GM21619 (cell line): ENCODE measurements around the gene GGCT.

Source experiments
- ATAC-seq: cut with Tn5 transposase; IDR thresholded peaks from one replicate; pipeline ENCODE4 v1.9.1; 2021; ENCODE audit not compliant: unreplicated experiment

Gene GGCT

DNA sequence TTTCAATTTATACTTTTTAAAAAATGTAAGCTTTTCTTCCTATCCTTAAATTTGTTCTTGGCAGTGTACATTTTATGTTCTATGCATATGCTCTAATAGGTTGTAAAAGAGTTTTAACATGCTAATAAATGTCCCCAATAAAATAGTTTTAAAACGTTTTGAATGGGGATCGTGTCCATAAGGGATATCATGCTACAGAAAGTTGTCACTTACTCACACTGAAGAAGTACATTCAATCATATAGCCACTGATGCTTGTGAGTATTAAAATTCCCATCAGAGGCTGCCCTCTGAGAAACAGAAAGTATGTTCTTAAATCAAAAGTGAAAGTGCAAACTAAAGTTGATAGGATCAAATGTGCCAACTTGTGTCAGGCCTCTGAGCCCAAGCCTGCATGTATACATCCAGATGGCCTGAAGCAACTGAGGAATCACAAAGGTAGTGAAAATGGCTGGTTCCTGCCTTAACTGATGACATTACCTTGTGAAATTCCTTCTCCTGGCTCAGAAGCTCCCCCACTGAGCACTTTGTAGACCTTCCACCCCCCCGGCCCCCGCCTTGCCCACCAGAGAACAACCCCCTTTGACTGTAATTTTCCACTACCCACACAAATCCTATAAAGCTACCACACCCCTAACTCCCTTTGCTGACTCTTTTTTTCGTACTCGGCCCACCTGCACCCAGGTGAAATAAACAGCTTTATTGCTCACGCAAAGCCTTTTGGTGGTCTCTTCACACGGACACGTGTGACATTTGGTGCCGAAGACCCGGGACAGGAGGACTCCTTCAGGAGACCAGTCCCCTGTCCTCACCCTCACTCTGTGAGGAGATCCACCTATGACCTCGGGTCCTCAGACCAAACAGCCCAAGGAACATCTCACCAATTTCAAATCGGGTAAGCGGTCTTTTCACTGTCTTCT lies 25.2 kb downstream of the GGCT start:
- ATAC-seq: no peak

DNA sequence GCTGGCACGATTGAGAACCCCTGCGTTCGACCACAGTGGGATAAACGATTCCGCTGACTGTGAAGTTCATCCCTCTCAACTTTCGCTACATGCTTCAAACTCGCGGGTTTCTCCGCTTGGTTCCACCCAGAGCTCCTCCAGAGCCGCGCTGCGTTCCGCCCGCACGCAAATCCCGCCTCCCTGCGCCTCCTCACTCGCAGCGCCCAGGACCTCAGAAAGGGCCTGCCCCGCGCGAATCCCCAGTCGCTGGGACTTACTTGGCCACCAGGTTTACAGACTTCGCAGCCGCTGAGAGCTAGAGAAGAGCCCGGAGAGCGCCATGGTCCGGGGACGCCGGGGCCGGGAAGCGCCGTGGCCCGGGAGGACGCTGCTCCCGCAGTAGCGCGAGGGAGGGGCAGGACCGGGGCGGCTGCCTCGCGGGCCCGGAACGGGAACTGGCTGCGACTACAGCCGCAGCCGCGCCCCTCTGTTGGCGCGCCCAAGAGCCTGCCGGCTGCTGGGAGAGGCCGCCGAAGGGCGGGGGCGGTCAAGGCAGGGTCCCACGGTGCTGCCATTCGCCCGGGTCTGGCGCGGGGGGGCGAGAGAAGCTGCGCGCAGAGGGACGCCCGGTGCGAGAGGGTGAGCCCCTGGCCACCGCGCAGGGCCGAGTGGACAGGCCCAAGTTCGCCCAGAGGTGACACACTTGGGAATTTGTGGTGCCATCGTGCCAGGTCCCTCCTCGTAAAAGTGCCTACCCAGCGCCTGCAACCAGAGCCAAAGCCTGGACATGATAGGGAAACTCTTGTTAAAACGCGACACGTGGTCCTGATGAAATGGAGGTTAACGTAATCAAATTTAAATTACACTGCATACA lies 26.1 kb downstream of the GGCT start, which contains the start of gene NOD1:
TSS of gene NOD1 (minus strand) at position 436 of the 853 bp plus-strand sequence. CDS start 21,863 bp downstream, outside the sequence.
- peak; percentile 84 for ATAC-seq

- no peak for ATAC-seq
These were observed 28.0 kb downstream of the GGCT start for GRCh38 chr7:30476459-30477145.

DNA sequence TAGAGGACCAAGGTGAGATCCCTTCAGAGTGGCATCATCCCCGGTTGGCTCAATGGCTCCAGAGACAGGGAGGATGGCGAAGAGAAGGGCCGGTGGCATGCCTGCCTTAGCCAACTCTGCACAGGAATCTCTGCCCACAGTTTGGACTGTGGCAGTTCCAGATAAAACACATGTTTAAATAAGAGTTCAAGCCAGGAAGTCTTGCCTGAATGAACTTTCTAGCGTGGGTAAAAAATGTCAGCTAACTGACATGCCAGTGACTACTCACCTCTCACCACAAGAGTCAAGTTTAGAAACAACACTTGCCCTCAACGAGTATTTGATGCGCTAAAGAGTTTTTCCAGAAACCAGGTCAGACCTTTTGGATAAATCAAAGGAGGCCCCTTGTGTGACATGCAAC lies 29.0 kb downstream of the GGCT start:
- no peak for ATAC-seq

GRCh38 chr7:30474893-30475292 lies 29.7 kb downstream of the GGCT start:
- no peak for ATAC-seq

DNA sequence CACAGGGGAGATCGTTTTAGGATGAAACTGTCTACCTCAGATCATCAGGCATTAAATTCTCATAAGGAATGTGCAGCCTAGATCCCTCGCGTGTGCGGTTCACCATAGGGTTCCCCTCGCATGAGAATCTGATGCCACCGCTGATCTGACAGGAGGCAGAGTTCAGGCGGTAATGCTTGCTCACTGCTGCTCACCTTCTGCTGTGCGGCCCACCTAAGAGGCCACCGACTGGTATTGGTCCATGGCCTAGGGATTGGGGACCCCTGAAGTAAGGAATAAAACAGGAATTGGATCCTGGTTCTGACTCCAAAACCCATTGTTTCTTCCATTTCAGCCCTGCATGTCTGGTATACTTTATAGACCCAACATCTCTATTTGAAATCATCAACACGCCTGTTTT lies 30.1 kb downstream of the GGCT start:
- ATAC-seq: no peak

GRCh38 chr7:30473903-30474302 lies 30.7 kb downstream of the GGCT start:
- no peak for ATAC-seq

GRCh38 chr7:30472784-30473775 lies 31.5 kb downstream of the GGCT start:
- no peak for ATAC-seq

DNA sequence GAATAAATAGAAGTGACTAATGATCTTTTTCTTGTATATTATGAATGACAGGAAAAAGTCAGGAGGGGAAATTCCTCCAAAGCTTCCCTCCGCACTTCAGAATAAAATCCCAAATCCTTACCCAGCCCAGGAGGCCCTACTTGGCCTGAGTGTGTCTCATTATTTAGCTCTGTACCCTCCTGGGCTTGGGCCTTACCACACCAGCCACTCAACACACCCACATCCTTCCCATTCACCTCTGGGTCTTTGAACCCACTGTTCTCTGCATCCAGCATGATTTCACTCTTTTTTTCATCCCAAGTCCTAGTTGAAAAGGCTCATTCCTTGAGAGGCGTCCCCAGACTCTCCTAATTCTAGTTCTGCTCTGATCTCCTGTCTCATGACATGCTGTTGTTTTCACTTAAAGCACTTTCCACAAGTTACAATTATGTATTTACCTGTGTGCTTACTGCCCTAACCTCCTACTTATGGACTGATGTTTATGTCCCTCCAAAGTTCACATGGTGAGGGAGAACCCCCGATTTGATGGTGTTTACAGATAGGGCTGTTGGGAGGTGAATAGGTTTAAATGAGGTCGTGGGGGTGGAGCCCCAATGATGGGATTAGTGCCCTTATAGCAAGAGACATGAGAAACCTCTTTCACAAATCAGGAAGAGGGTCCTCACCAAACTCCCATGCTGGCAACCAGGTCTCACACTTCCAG lies 32.4 kb downstream of the GGCT start:
- no peak for ATAC-seq

- ATAC-seq: no peak
These were observed 33.4 kb downstream of the GGCT start for GRCh38 chr7:30471205-30471604.

- ATAC-seq: no peak
These were observed 33.9 kb downstream of the GGCT start for GRCh38 chr7:30470771-30471170.

- no peak for ATAC-seq
These were observed 34.4 kb downstream of the GGCT start for GRCh38 chr7:30470163-30470770.

GRCh38 chr7:30469303-30469702 lies 35.3 kb downstream of the GGCT start:
- no peak for ATAC-seq

- ATAC-seq: no peak
These were observed 35.8 kb downstream of the GGCT start for GRCh38 chr7:30468791-30469190.

- ATAC-seq: no peak
These were observed 36.6 kb downstream of the GGCT start for GRCh38 chr7:30468041-30468440.

DNA sequence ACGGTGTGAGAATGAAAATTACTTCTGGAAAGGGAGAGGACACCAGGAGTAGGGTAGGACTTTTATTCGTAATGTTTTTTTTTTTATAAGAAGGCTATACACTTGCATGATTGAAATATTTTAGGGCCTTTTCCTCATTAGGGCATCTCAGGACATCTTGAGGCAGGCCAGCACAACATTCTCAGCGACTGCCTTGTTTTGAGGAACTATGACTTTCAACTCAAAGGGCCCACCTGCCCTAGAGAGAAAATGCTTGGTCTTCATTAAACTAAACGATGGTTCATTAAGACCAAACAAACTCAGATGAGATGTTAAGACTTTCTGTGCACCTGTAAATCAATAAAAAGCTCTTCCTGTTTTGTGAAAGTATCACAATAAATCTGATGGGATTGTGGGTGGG lies 37.4 kb downstream of the GGCT start:
- ATAC-seq: no peak

GRCh38 chr7:30466266-30466665 lies 38.4 kb downstream of the GGCT start:
- ATAC-seq: no peak

DNA sequence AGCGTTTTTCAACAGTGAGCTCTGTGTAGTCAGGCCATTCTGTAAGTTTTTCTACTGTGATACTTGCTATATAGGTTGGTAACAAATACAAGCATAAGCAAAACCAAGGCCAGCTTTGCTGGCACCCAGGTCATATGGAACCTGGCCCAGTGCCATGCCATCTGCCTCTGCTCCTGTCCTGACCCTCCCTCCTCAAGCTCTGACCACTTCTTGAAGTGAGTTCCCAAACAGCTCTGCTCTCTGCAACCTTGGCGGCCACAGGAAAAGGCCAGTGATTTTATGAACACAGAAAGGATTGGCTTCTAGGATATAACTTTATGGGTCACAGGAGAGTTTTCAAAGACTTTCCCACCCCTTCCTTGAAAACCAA lies 38.8 kb downstream of the GGCT start:
- ATAC-seq: no peak
